ENCODE measurements around the gene IL1RL2.

IL1RL2 gene

GRCh38 chr2:102267774-102268173 lies 81.0 kb downstream of the IL1RL2 start:
- DNase-seq (ENCODE audit: low read depth), result no peak

- DNase-seq (ENCODE audit: low read depth), result peak; percentile 61
Measured at GRCh38 chr2:102268510-102269199, 81.8 kb downstream of the IL1RL2 start.

GRCh38 chr2:102269200-102269524 lies 82.3 kb downstream of the IL1RL2 start:
- DNase-seq (ENCODE audit: low read depth), result no peak

- no peak for DNase-seq (ENCODE audit: low read depth)
Measured at GRCh38 chr2:102271844-102272243, 85.0 kb downstream of the IL1RL2 start.

GRCh38 chr2:102273619-102274211 lies 86.9 kb downstream of the IL1RL2 start:
- DNase-seq (ENCODE audit: low read depth), result no peak

GRCh38 chr2:102276549-102277201 lies 89.9 kb downstream of the IL1RL2 start:
- DNase-seq (ENCODE audit: low read depth), result no peak

- DNase-seq (ENCODE audit: low read depth), result no peak
Measured at GRCh38 chr2:102277202-102277700, 90.4 kb downstream of the IL1RL2 start.

GRCh38 chr2:102278720-102279390 lies 92.0 kb downstream of the IL1RL2 start:
- no peak for DNase-seq (ENCODE audit: low read depth)

GRCh38 chr2:102279391-102279735 lies 92.5 kb downstream of the IL1RL2 start:
- DNase-seq (ENCODE audit: low read depth), result no peak

- DNase-seq (ENCODE audit: low read depth), result no peak
Measured at GRCh38 chr2:102282678-102283091, 95.9 kb downstream of the IL1RL2 start.

GRCh38 chr2:102283996-102284395 lies 97.2 kb downstream of the IL1RL2 start:
- DNase-seq (ENCODE audit: low read depth), result no peak

- no peak for DNase-seq (ENCODE audit: low read depth)
Measured at GRCh38 chr2:102284611-102285010, 97.8 kb downstream of the IL1RL2 start.

- no peak for DNase-seq (ENCODE audit: low read depth)
Measured at GRCh38 chr2:102285368-102285767, 98.5 kb downstream of the IL1RL2 start.

- DNase-seq (ENCODE audit: low read depth), result no peak
Measured at GRCh38 chr2:102286041-102286440, 99.2 kb downstream of the IL1RL2 start.

- no peak for DNase-seq (ENCODE audit: low read depth)
Measured at GRCh38 chr2:102289129-102289528, 102.3 kb downstream of the IL1RL2 start.

All from GM04504 (cell line).